ENCODE data around the gene METTL2B.
A peak's percentile ranks its signal among the peaks of the same experiment; 100 is the strongest.
"Not testable (repeated sequence)": the region's sequence is repeated elsewhere in the genome, so short reads cannot be mapped to it uniquely, and the experiment has no call there.

The METTL2B gene

DNA sequence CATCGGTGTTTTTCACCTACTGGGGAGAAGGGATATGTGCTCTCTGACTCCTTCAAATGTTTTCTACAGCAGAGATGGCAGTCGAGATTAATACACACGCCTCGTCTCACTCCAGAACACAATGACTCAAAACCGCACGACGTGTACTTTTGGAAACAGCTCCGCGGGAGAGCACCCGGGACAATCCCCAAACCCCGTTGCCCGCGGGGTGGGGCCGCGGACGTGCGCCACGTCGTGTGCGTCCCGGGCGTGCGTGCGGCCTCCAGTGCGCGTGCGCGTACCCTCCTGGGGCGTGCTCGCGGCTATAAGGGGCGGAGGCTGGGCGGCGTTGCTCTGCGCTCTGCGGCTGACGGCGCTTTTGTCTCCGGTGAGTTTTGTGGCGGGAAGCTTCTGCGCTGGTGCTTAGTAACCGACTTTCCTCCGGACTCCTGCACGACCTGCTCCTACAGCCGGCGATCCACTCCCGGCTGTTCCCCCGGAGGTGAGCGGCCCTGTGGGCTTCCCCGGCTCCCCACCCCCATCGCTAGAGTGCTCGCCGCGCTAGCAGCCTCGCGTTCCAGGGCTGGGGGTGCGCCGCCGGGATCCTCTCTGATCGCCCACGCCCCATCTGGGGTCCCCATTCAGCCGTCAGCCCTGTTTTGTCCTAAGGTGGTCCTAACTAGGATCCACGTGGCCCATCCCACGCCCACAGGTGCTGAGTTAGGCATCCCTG lies 20.8 kb upstream of the METTL2B start, which contains the start of gene HILPDA:
HILPDA (plus strand) TSS at position 336 of the 712 bp plus-strand sequence. CDS start 1,391 bp downstream, outside the sequence.
- DNase-seq = peak; percentile 87 to 96 (median 92)

GRCh38 chr7:128456255-128456725 lies 20.3 kb upstream of the METTL2B start:
- DNase-seq = no peak

GRCh38 chr7:128457385-128457784 lies 19.2 kb upstream of the METTL2B start:
- DNase-seq = not testable (repeated sequence)

- no peak for DNase-seq
These were observed 17.6 kb upstream of the METTL2B start for GRCh38 chr7:128458956-128459355.

- DNase-seq = peak; percentile 38 to 75 (median 53)
These were observed 17.1 kb upstream of the METTL2B start for GRCh38 chr7:128459394-128459878.

DNA sequence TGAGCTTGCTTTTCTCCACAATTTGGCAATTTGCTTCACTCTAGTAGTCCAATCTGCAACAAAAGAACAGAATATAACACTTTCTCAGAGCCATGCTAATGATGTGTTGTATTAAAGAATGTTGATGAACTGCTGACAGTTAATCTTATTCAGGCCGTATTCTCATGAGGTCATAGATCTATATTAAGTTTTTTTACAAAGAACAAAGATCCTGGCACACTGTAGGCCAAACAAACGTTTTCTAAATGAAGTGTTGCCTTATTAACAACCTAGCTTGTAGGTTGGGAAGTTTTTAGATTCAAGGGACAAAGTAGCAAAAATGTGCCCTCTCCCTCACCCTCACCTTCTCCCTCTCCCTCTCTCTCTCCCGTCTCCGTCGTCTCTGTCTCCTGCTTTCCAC lies 14.1 kb upstream of the METTL2B start:
- DNase-seq = no peak

- DNase-seq = not testable (repeated sequence)
These were observed 13.2 kb upstream of the METTL2B start for GRCh38 chr7:128463345-128463744.

GRCh38 chr7:128463933-128464332 lies 12.6 kb upstream of the METTL2B start:
- not testable (repeated sequence) for DNase-seq

DNA sequence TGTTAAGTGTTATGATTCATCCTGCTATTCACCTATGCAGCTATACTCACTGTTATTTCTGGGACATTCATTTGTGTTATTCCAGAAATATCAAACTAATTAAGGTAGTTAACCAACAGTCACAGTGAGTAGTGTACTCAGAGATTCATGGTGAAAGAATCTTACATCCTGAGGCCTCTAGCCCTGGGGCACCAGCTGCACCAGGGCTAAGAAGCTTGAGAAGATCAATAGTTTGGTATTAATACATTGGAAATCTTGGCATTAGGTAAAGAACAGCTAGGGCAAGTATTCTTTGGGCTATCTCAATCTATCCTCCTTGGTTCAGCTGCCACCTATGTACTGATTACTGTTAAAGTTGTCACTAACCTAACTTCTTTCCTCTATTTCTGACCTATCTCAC lies 9.7 kb upstream of the METTL2B start:
- not testable (repeated sequence) for DNase-seq

GRCh38 chr7:128477336-128477690 lies 765 bp downstream of the METTL2B start:
- not testable (repeated sequence) for DNase-seq

GRCh38 chr7:128479082-128479481 lies 2.5 kb downstream of the METTL2B start:
- DNase-seq = not testable (repeated sequence)

DNA sequence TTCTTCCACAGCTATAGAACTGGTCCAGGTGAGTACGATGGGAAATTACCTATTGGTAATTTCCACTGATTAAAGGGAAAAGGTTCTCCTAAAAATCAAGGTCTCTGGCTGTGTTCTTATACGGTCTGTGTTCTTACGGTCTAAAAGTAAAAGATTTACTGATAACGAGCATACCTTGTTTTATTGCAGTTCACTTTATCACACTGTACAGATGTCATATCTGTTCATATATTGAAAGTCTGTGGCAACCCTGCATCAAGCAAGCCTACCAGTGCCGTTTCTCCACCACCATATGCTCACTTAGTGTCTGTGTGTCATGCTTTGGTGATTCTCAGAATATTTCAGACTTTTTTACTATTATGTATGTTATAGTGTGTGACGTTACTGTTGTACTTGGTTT lies 11.6 kb downstream of the METTL2B start:
- not testable (repeated sequence) for DNase-seq

GRCh38 chr7:128497405-128497804 lies 20.9 kb downstream of the METTL2B start:
- no peak for DNase-seq

GRCh38 chr7:128505416-128505815 lies 28.9 kb downstream of the METTL2B start:
- not testable (repeated sequence) for DNase-seq

- not testable (repeated sequence) for DNase-seq
These were observed 30.3 kb downstream of the METTL2B start for GRCh38 chr7:128506819-128507218.

DNA sequence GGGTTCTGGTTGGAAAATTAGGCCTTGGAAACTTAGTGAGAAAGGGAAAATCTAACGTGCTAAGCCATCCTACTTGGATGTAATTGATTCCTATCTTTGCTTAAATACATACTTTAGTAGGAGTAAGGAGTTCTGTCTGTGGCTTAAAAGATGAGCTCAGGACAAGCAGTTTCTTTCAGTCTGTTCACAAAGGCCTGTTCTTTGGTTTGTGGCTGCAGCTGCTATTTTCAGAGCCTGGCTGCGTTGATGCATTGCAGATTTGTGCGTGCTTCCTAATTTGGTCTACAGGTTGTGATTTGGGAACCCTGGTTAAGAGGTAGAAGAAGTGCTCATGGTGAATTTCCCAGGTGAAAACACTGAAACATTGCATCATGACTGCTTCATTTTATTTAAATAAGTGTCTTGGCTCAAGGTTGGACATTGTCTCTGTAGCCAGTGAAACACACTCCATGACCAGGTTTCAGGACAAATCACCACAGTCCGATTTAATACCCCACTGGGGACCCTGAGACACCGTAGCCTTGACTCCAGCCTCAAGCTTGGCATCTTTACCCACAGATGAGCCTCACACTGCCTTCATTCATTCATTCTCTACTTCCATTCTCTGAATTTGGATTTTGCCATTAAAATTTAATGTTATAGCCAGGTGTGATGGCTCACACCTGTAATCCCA lies 30.9 kb downstream of the METTL2B start:
- DNase-seq = not testable (repeated sequence)

DNA sequence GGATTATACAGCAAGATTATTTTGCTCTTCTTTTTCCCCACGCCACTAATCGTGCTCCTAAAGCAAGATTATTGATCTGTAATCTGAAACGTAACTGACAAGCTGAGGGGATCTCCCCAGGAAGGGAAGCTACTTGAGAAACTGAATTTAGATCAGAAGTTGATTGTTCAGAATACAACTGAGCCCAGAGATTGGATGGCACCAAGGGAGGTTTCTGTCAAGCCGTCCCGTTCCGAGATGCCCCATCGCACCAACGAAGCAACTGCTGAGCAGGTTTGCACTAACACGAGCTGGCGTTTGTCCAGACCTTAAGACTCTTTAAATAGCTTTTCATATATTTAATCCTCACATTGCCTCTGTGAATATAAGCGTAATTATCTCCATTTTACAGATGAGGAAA lies 35.1 kb downstream of the METTL2B start:
- not testable (repeated sequence) for DNase-seq

GRCh38 chr7:128515232-128515631 lies 38.7 kb downstream of the METTL2B start:
- DNase-seq = not testable (repeated sequence)

DNA sequence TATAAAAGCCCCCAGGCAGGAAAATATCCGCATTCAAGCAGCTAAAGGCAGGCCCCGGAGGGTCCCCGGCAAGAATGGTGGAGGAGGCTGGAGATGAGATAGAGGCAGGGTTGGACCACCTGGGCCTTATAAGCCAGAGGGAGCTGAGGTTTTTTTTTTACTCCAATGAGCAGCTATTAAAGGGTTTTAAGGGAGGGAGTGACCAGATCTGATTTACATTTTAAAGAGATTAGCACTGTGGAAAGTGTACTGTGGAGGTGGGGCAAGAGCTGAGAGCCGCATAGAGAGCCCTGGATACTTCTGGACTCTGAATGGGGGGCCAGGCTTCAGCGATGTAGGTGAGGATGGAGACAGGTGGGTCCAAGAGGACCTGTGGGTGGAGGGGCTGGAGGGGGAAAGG lies 40.5 kb downstream of the METTL2B start:
- not testable (repeated sequence) for DNase-seq

DNA sequence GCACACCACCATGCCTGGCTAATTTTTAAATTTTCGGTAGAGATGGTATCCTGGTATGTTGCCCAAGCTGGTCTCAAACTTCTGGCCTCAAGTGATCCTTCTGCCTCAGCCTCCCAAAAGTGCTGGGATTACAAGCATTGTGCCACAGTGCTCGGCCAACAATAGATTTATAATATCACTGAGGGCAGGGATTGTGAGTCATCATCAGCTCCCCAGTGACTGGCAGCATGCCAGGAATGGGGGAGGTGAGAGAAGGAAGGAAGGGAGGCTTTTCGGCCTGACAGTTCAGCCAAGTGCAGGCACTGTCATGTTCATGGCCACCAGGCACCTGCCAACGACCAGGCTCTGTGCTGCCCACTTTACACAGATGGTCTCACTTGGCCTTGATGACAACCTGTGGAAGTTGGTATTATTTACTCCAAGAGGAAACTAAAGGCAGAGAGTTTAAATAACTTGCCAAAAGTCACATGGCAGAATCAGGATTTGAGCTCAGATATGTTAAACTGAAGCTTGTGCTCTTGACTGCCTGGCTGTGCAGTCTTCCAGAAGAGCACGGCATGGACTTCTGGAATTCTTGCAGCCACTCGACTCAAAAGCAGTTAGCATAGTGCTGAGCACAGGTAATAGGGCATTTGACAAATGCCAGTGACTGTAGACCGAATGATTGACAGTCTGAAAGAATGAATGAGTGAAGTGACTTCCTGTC lies 46.8 kb downstream of the METTL2B start:
- DNase-seq = peak; percentile 51 to 75 (median 66)

DNA sequence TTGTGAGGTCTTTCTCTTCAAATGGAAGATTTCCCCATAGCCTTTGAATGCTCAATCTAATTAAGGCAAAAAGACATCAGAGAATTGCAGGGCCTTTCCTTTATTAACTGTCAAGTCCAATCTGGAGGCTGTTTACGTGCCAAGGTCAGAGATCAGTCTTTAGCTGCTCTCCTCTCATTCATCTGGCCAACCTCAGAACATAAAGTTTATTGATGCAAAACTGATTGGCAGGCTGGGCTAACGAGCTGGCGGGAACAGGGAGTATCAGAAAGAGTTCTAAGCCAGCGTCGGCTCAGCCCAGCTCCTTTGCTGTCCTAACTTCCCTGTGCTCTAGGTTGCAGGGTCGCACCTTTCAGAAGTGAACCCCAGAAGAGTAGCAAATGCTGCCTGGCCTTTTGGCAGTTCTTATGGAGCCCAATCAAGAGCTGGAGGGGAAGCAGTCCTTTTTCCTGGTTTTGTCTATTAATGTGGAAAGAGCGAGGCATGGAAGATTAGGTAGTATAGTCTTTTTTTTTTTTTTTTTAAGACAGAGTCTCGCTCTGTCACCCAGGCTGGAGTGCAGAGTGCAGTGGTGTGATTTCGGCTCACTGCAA lies 47.5 kb downstream of the METTL2B start:
- DNase-seq = not testable (repeated sequence)

- DNase-seq = not testable (repeated sequence)
These were observed 49.0 kb downstream of the METTL2B start for GRCh38 chr7:128525584-128525983.

DNA sequence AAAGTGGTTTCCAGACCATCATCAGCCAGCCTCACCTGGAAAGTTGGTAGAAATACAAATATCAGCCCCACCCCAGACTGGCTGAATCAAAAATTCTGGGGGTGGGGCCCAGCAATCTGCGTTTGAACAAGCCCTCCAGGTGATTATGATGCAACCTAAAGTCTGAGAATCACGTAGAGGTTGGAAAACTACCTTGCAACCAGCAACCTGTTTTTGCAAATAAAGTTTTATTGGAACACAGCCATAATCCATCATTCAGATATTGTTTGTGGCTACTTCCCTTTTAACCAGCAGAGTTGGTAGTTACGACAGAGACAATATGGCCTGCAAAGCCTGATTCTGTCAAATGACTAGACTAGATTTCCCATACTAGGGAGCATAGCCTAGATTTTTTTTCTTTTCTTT lies 49.5 kb downstream of the METTL2B start:
- DNase-seq = not testable (repeated sequence)

Data from T-helper 1 cell (primary cell).